Sigmoid colon (tissue), 7 donors: Measurements from ENCODE around the gene EIF3A. TPM values are rescaled to one million over a fixed set of nuclear protein-coding genes. Genes with fewer than 3 reads are reported as not detected.

ENCODE experiments used
- DNase-seq: peaks from one replicate; pipeline ENCODE4 v3.0.0-alpha.2; 2019
- H3K27ac ChIP-seq, 4 donors: fragments of 200-600 bp; sonication (generic); one replicate each; pipeline ENCODE4 v1.5.1; 2016 to 2019; ENCODE audit warnings: mild to moderate bottlenecking in 1 of 4
- H3K27me3 ChIP-seq, 3 donors: fragments of 200-600 bp; sonication (generic); one replicate each; pipeline ENCODE4 v1.5.1; 2019; ENCODE audit warnings: mild to moderate bottlenecking in 1 of 3
- H3K36me3 ChIP-seq, 4 donors: fragments of 200-600 bp; sonication (generic); one replicate each; pipeline ENCODE4 v1.5.1; 2016 to 2019
- H3K4me1 ChIP-seq, 4 donors: fragments of 200-600 bp; sonication (generic); one replicate each; pipeline ENCODE4 v1.5.1; 2017 to 2019
- H3K4me3 ChIP-seq, 4 donors: fragments of 200-600 bp; sonication (generic); one replicate each; pipeline ENCODE4 v1.5.1; 2017 to 2019; ENCODE audit warnings: mild to moderate bottlenecking in 2 of 4, moderate library complexity in 1 of 4
- H3K9me3 ChIP-seq, 4 donors: fragments of 200-600 bp in 3 of 4; sonication (generic) in 3 of 4; one replicate each; pipeline versions ENCODE4 v1.5.1 to v1.6.1; 2013 to 2019
- CTCF ChIP-seq, 4 experiments: fragments of 450-650 bp in 3 of 4; fragments of 200-600 bp in 1 of 4; IDR thresholded peaks; one replicate each; pipeline ENCODE4 v1.5.1; 2016 to 2019; ENCODE audit warnings: antibody characterized with exemption in 4 of 4, mild to moderate bottlenecking in 3 of 4, moderate library complexity in 2 of 4
- EP300 ChIP-seq, 4 donors: sonication (generic); formaldehyde crosslinking; IDR thresholded peaks; one replicate each; pipeline ENCODE4 v1.6.1; 2017; ENCODE audit warnings: antibody characterized with exemption in 4 of 4
- POLR2A ChIP-seq, 2 donors: fragments of 450-650 bp; IDR thresholded peaks; one replicate each; pipeline ENCODE4 v1.6.1; 2016; ENCODE audit warnings: antibody characterized with exemption in 2 of 2, mild to moderate bottlenecking in 2 of 2, moderate library complexity in 2 of 2
- POLR2AphosphoS5 ChIP-seq, 4 donors: sonication (generic); formaldehyde crosslinking; IDR thresholded peaks; one replicate each; pipeline ENCODE4 v1.6.1; 2017; ENCODE audit warnings: antibody characterized with exemption in 4 of 4
- WGBS, 2 donors: extraction: QIAGEN DNeasy Blood & Tissue Kit; methylation state at CpG; one replicate each; pipeline ENCODE4 v1.1.7; 2013; 5-methylcytosine and 5-hydroxymethylcytosine counted together
- intact Hi-C: fragments of 100-400 bp; cut with DNase I; formaldehyde crosslinking; loops from one replicate; pipeline ENCODE4 v1.15.1; 2023
- polyA plus RNA-seq, 3 donors: library from polyadenylated mRNA; stranded (reverse); fragments of 200-250 nt; gene quantifications; one replicate each; pipeline ENCODE4 v1.2.3, GENCODE V29; 2013
- total RNA-seq, 4 donors: library from RNA; depleted of rRNA; stranded (reverse); fragments of >200 nt; gene quantifications; one replicate each; pipeline ENCODE4 v1.1.0, GENCODE V29; 2016
- donor health status: healthy with polysubstance abuse.
- donor health status: Bipolar disorder and iron deficiency.
- donor health status: healthy.

The EIF3A gene
- total and polyA plus RNA-seq, 7 donors: 27.5 to 135 (median 98.4) TPM

- intact Hi-C loops: no loop called here
- H3K27ac ChIP-seq: peak overlapping the region in 1 of 4 donors; percentile 85
- peaks cover 0 to 37% (median 27%) of the 10 kb centered on the region in 4 donors for H3K4me1 ChIP-seq
- no peaks in the 10 kb centered on the region for H3K36me3 ChIP-seq
- H3K4me3 ChIP-seq: no peak overlapping the region
- WGBS, 2 donors: 78 to 82% methylated on average over 8 of the region's 8 CpGs
- TF ChIP-seq EP300 (IDR thresholded peaks at IDR 0.05) (no peak), POLR2AphosphoS5 (IDR thresholded peaks at IDR 0.05) (no peak), CTCF (IDR thresholded peaks at IDR 0.05) (no peak), POLR2A (IDR thresholded peaks at IDR 0.05) (no peak)
- H3K27me3 ChIP-seq: no peaks in the 10 kb centered on the region
- DNase-seq: no peak
- no peaks in the 10 kb centered on the region for H3K9me3 ChIP-seq
Measured at GRCh38 chr10:119023553-119023868, 57.1 kb downstream of the EIF3A start.

- no peaks in the 10 kb centered on the region for H3K9me3 ChIP-seq
- 70 to 79% methylated on average over 8 of the region's 8 CpGs for WGBS, 2 donors
- no peak for DNase-seq
- peaks cover 0 to 37% (median 27%) of the 10 kb centered on the region in 4 donors for H3K4me1 ChIP-seq
- H3K4me3 ChIP-seq: no peak overlapping the region
- no peaks in the 10 kb centered on the region for H3K36me3 ChIP-seq
- TF ChIP-seq EP300 (IDR thresholded peaks at IDR 0.05) (no peak), POLR2AphosphoS5 (IDR thresholded peaks at IDR 0.05) (no peak), CTCF (IDR thresholded peaks at IDR 0.05) (no peak), POLR2A (IDR thresholded peaks at IDR 0.05) (no peak)
- intact Hi-C loops: no loop called here
- no peaks in the 10 kb centered on the region for H3K27me3 ChIP-seq
- H3K27ac ChIP-seq: peak overlapping the region in 1 of 4 donors; percentile 85
Measured at GRCh38 chr10:119022846-119023552, 57.6 kb downstream of the EIF3A start.

DNA sequence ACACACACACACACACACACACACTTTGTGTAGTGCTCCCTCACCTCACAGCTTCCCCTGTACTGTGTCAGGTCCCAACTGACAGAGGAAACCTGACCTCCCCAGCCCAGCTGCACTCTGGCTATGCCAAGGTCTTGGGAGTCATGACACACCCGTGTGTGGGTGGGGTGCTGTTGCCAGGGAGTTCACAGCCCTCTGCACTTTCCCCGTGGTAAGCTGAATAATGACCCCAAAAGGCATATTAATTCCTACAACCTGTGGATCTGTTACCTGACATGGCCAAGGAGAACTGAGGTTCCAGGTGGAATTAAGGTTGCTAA is 60.0 kb downstream of the EIF3A start:
- no peak for TF ChIP-seq POLR2AphosphoS5 (IDR thresholded peaks at IDR 0.05)
- TF ChIP-seq CTCF (IDR thresholded peaks at IDR 0.05): no peak
- no peak for TF ChIP-seq EP300 (IDR thresholded peaks at IDR 0.05)
- TF ChIP-seq POLR2A (IDR thresholded peaks at IDR 0.05): no peak
- peaks cover 0 to 21% (median 11%) of the 10 kb centered on the region in 4 donors for H3K4me1 ChIP-seq
- intact Hi-C loops: no loop called here
- H3K9me3 ChIP-seq: no peaks in the 10 kb centered on the region
- H3K27me3 ChIP-seq: no peaks in the 10 kb centered on the region
- DNase-seq: peak; percentile 30
- no peak overlapping the region for H3K27ac ChIP-seq
- no peak overlapping the region for H3K4me3 ChIP-seq
- no peaks in the 10 kb centered on the region for H3K36me3 ChIP-seq
- 9 to 39% methylated on average over 2 of the region's 2 CpGs for WGBS, 2 donors

DNA sequence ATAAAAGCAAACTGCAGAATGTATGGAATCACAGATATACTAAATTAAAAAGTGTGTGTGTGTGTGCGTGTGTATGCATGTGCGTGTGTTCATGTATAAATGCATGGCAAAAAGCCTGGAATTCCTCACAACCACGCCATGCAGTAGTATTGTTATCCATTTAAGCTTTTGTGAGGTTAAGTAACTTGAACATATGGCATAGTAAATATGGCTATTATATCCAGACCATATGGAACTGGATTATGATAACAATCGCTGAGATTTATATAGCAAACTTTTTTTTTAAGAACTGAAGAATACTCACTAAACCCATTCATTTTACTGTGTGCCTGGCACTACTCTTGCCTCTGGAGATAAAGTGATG is 73.4 kb downstream of the EIF3A start:
- no peaks in the 10 kb centered on the region for H3K36me3 ChIP-seq
- intact Hi-C loops: loop anchor here (5.0 kb wide), 1 partner anchor 45 kb away; no protein-coding TSS in a partner anchor
- H3K27ac ChIP-seq: peak overlapping the region; percentile 45 to 79 (median 75)
- H3K4me3 ChIP-seq: no peak overlapping the region
- peaks cover 0 to 21% (median 16%) of the 10 kb centered on the region in 4 donors for H3K4me1 ChIP-seq
- WGBS, 2 donors: 20 to 64% methylated on average over 4 of the region's 4 CpGs
- no peaks in the 10 kb centered on the region for H3K27me3 ChIP-seq
- DNase-seq: no peak
- no peak for TF ChIP-seq POLR2AphosphoS5 (IDR thresholded peaks at IDR 0.05)
- TF ChIP-seq EP300 (IDR thresholded peaks at IDR 0.05): no peak
- no peak for TF ChIP-seq CTCF (IDR thresholded peaks at IDR 0.05)
- TF ChIP-seq POLR2A (IDR thresholded peaks at IDR 0.05): no peak
- no peaks in the 10 kb centered on the region for H3K9me3 ChIP-seq
